Panc1 (cell line): ENCODE results near the gene EVI2A. TPM values are rescaled to one million over a fixed set of nuclear protein-coding genes. Genes with fewer than 3 reads are reported as not detected.

Source experiments
- ATAC-seq: fragments of 200-7000 bp; cut with Tn5 transposase; 2 replicates; pipeline ENCODE4 v1.9.1; 2020; ENCODE audit warnings: mild to moderate bottlenecking, moderate library complexity
- BruUV-seq: library from RNA; stranded (reverse); fragments of 400-500 nt; replicated peaks from 2 replicates; lab custom pipeline; 2021; lab: Mats Ljungman, UMichigan
- CTCF ChIA-PET: fragments of 300-600 bp; sonication (Branson Sonifier 250); formaldehyde crosslinking; loops from one replicate; lab custom pipeline; 2022; ENCODE audit warnings: antibody characterized with exemption; lab: Charles Lee
- POLR2A ChIA-PET: fragments of 300-600 bp; sonication (Branson Sonifier 250); formaldehyde crosslinking; loops from one replicate; lab custom pipeline; 2022; ENCODE audit warnings: antibody characterized with exemption; lab: Charles Lee
- DNase-seq: peaks from one replicate; pipeline ENCODE4 v3.0.0-alpha.2; 2010; ENCODE audit warnings: low read depth, low spot score
- H3K27ac ChIP-seq: 2 replicates; pipeline ENCODE4 v1.5.1; 2011; ENCODE audit warnings: mild to moderate bottlenecking, low read length, inconsistent platforms
- H3K27me3 ChIP-seq: fragments of 200-500 bp; sonication (Bioruptor generic); 2 replicates; pipeline ENCODE4 v1.6.0; 2014; ENCODE audit warnings: low read length, inconsistent platforms; ENCODE audit not compliant: control insufficient read depth, insufficient read depth
- H3K36me3 ChIP-seq: fragments of 200-500 bp; sonication (Bioruptor generic); 2 replicates; pipeline ENCODE4 v1.5.1; 2014; ENCODE audit warnings: inconsistent platforms, mild to moderate bottlenecking, low read length, moderate library complexity; ENCODE audit not compliant: control insufficient read depth, insufficient read depth
- H3K4me1 ChIP-seq: 2 replicates; pipeline ENCODE4 v1.5.1; 2011; ENCODE audit warnings: inconsistent platforms, mild to moderate bottlenecking, low read length, moderate library complexity; ENCODE audit not compliant: control insufficient read depth, insufficient read depth
- H3K4me3 ChIP-seq, 2 experiments: 2 replicates each; pipeline ENCODE4 v1.5.1; 2011 to 2012; ENCODE audit warnings: low read depth in 2 of 2, low read length in 2 of 2, mild to moderate bottlenecking in 2 of 2, inconsistent platforms in 1 of 2, moderate library complexity in 1 of 2
- H3K9me3 ChIP-seq: fragments of 200-500 bp; sonication (Bioruptor generic); 2 replicates; pipeline ENCODE4 v1.5.1; 2014; ENCODE audit warnings: low read depth, mild to moderate bottlenecking, inconsistent platforms, low read length, moderate library complexity; ENCODE audit not compliant: control insufficient read depth, insufficient read depth
- POLR2AphosphoS5 ChIP-seq: IDR thresholded peaks from 2 replicates; pipeline ENCODE4 v1.6.1; 2012; ENCODE audit warnings: mild to moderate bottlenecking, low read depth, low read length, moderate library complexity
- SIN3A ChIP-seq: IDR thresholded peaks from 2 replicates; pipeline ENCODE4 v1.6.1; 2012; ENCODE audit warnings: low read depth, mild to moderate bottlenecking, low read length, moderate library complexity, borderline replicate concordance; ENCODE audit not compliant: insufficient read depth
- TCF7L2 ChIP-seq: IDR thresholded peaks from 2 replicates; pipeline ENCODE4 v1.6.1; 2011; ENCODE audit warnings: mild to moderate bottlenecking, low read depth, low read length, inconsistent platforms
- in situ Hi-C: cut with HindIII; loops from 2 replicates; pipeline ENCODE4 v1.10.0; 2016; ENCODE audit warnings: low sequenced_read_pairs, low pct_unique_long_range_greater_than_20kb
- intact Hi-C: fragments of 100-400 bp; cut with micrococcal nuclease; formaldehyde crosslinking; loops from one replicate; pipeline ENCODE4 v1.10.0; 2022; ENCODE audit not compliant: unreplicated experiment
- total RNA-seq: library from RNA; stranded (reverse); gene quantifications from one replicate; pipeline ENCODE4 v1.2.1, GENCODE V29; 2021; ENCODE audit not compliant: unreplicated experiment
- TF ChIP-seq, protein P1 (sequence below): fragments of 450-650 bp; IDR thresholded peaks from 2 replicates; pipeline ENCODE4 v1.5.1; 2017; ENCODE audit warnings: mild to moderate bottlenecking
- TF ChIP-seq, protein P2 (sequence below), 2 experiments: IDR thresholded peaks; 2 replicates each; pipeline ENCODE4 v1.6.1; 2011 to 2012; ENCODE audit warnings: low read depth in 2 of 2, control low read depth in 1 of 2, low read length in 1 of 2, mild to moderate bottlenecking in 1 of 2, moderate library complexity in 1 of 2; ENCODE audit not compliant: insufficient read depth in 1 of 2

The EVI2A gene
- total RNA-seq, 1 experiment from 2014 or later = not detected

DNA sequence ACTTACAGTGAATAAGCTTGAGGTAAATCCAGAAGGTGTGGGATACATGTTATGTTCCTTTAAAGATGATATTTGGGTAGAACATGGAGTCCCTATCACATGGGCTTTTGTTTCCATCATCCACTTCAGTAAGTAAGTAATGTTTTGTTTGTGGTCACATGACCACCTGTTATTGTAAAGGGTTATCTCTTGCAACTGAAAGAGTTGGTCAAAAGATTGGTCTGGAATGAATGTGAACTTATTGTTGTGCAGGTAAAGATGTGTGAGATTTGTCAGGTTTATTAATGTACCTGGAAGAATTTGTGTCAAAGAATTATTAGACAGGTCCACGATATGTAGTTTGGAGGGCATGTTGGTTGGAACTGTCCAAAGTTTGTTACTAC lies 25.9 kb downstream of the EVI2A start:
- Histone ChIP-seq H3K27ac (no peak overlapping the region), H3K4me1 (no peaks in the 10 kb centered on the region), H3K36me3 (no peaks in the 10 kb centered on the region; the same call in 1 of the 2 replicates), H3K9me3 (no peaks in the 10 kb centered on the region), H3K27me3 (no peaks in the 10 kb centered on the region), H3K4me3 (no peak overlapping the region)
- ATAC-seq = no peak
- TF ChIP-seq TCF7L2 (no peak), POLR2AphosphoS5 (no peak), SIN3A (no peak)
- TF ChIP-seq, protein P1, sequence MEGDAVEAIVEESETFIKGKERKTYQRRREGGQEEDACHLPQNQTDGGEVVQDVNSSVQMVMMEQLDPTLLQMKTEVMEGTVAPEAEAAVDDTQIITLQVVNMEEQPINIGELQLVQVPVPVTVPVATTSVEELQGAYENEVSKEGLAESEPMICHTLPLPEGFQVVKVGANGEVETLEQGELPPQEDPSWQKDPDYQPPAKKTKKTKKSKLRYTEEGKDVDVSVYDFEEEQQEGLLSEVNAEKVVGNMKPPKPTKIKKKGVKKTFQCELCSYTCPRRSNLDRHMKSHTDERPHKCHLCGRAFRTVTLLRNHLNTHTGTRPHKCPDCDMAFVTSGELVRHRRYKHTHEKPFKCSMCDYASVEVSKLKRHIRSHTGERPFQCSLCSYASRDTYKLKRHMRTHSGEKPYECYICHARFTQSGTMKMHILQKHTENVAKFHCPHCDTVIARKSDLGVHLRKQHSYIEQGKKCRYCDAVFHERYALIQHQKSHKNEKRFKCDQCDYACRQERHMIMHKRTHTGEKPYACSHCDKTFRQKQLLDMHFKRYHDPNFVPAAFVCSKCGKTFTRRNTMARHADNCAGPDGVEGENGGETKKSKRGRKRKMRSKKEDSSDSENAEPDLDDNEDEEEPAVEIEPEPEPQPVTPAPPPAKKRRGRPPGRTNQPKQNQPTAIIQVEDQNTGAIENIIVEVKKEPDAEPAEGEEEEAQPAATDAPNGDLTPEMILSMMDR = no peak
- TF ChIP-seq, protein P2, sequence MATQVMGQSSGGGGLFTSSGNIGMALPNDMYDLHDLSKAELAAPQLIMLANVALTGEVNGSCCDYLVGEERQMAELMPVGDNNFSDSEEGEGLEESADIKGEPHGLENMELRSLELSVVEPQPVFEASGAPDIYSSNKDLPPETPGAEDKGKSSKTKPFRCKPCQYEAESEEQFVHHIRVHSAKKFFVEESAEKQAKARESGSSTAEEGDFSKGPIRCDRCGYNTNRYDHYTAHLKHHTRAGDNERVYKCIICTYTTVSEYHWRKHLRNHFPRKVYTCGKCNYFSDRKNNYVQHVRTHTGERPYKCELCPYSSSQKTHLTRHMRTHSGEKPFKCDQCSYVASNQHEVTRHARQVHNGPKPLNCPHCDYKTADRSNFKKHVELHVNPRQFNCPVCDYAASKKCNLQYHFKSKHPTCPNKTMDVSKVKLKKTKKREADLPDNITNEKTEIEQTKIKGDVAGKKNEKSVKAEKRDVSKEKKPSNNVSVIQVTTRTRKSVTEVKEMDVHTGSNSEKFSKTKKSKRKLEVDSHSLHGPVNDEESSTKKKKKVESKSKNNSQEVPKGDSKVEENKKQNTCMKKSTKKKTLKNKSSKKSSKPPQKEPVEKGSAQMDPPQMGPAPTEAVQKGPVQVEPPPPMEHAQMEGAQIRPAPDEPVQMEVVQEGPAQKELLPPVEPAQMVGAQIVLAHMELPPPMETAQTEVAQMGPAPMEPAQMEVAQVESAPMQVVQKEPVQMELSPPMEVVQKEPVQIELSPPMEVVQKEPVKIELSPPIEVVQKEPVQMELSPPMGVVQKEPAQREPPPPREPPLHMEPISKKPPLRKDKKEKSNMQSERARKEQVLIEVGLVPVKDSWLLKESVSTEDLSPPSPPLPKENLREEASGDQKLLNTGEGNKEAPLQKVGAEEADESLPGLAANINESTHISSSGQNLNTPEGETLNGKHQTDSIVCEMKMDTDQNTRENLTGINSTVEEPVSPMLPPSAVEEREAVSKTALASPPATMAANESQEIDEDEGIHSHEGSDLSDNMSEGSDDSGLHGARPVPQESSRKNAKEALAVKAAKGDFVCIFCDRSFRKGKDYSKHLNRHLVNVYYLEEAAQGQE (IDR thresholded peaks at IDR 0.05; ENCODE audit: insufficient read depth in 1 of 2, low read depth in 2 of 2, low read length in 1 of 2) = no peak
- in situ Hi-C loops = no loop called here
- CTCF ChIA-PET = no interaction called here
- no peak for DNase-seq
- POLR2A ChIA-PET = interaction anchor here (0.7 kb wide), 1 partner anchor 287 kb away, joined by 3 read pairs; no protein-coding TSS in a partner anchor
- intact Hi-C loops = no loop called here
- BruUV-seq = no TSS peak

DNA sequence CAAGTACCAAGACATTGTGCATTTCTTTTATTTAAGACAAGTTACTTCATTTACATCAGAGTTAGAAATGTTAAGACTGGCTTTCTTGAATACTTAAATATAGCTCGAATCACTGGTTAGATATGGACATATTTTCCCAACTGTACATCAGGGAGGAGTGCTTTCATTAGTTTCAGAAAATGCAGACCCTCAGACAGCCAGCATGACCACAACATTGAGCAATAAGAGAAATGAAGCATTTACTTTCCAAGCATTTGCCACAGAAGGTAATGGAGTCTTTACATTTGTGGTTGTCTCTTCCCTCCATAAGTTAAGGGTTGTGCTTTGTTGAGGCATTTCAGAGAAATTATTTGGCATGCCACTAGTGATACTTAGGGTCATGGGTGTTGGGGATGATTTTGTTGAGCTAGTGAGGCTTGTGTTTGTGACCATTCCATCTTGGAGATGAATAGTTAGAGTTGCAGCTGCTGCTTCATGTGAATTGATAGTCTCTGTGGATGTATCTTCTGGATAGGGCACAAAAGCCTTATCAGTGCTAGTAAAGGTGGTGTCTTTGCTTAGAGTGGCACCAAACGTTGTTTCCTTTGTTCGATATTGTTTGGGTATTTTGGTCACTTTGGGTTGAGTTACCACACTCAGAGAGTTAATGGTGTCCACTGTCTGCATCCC lies 26.5 kb downstream of the EVI2A start:
- no peak overlapping the region for H3K4me3 ChIP-seq
- TF ChIP-seq SIN3A (no peak), TCF7L2 (no peak), POLR2AphosphoS5 (no peak)
- TF ChIP-seq, protein P2 (IDR thresholded peaks at IDR 0.05; ENCODE audit: insufficient read depth in 1 of 2, low read depth in 2 of 2, low read length in 1 of 2) = no peak
- TF ChIP-seq, protein P1 = no peak
- BruUV-seq = no TSS peak
- DNase-seq = no peak
- ATAC-seq = no peak
- H3K27me3 ChIP-seq = no peaks in the 10 kb centered on the region
- no peaks in the 10 kb centered on the region for H3K9me3 ChIP-seq
- POLR2A ChIA-PET = interaction anchor here (0.7 kb wide), 1 partner anchor 286 kb away, joined by 3 read pairs; no protein-coding TSS in a partner anchor
- H3K27ac ChIP-seq = no peak overlapping the region
- in situ Hi-C loops = no loop called here
- H3K36me3 ChIP-seq = no peaks in the 10 kb centered on the region; the same call in 1 of the 2 replicates
- no peaks in the 10 kb centered on the region for H3K4me1 ChIP-seq
- CTCF ChIA-PET = interaction anchor here (0.5 kb wide), 1 partner anchor 309 kb away, joined by 3 read pairs; no protein-coding TSS in a partner anchor
- intact Hi-C loops = no loop called here
